Mesothelial cell of epicardium (in vitro differentiated cells): ENCODE data around the gene NACA. TPM values are rescaled to one million over a fixed set of nuclear protein-coding genes. Genes with fewer than 3 reads are reported as not detected.

Experiments used
- DNase-seq, 2 experiments: peaks; one replicate each; pipeline ENCODE4 v3.0.0; 2021; ENCODE audit warnings: low spot score in 2 of 2; ENCODE audit not compliant: unreplicated experiment in 2 of 2
- H3K27ac Mint-ChIP-seq: 2 replicates; pipeline ENCODE4 v1.8.0; 2021; ENCODE audit warnings: mixed read lengths
- H3K27me3 Mint-ChIP-seq: 2 replicates; pipeline ENCODE4 v1.8.0; 2021; ENCODE audit warnings: low read depth, mixed read lengths
- H3K36me3 Mint-ChIP-seq: 2 replicates; pipeline ENCODE4 v1.8.0; 2021; ENCODE audit warnings: mixed read lengths
- H3K4me1 Mint-ChIP-seq: 2 replicates; pipeline ENCODE4 v1.8.0; 2021; ENCODE audit warnings: mixed read lengths
- H3K4me3 Mint-ChIP-seq: 2 replicates; pipeline ENCODE4 v1.8.0; 2021; ENCODE audit warnings: mild to moderate bottlenecking, moderate library complexity, mixed read lengths
- H3K9me3 Mint-ChIP-seq: 2 replicates; pipeline ENCODE4 v1.8.0; 2021; ENCODE audit warnings: mixed read lengths
- total RNA-seq: library from RNA; stranded (reverse); gene quantifications from 3 replicates; pipeline ENCODE4 v1.2.1, GENCODE V29; 2021
- TF ChIP-seq, protein P1 (sequence below): fragments of 200-600 bp; sonication (generic); IDR thresholded peaks from one replicate; pipeline ENCODE4 v1.5.0; 2021; ENCODE audit warnings: antibody characterized with exemption; ENCODE audit not compliant: unreplicated experiment

NACA gene
- total RNA-seq, 1 donor from 2014 or later: 919 TPM

DNA sequence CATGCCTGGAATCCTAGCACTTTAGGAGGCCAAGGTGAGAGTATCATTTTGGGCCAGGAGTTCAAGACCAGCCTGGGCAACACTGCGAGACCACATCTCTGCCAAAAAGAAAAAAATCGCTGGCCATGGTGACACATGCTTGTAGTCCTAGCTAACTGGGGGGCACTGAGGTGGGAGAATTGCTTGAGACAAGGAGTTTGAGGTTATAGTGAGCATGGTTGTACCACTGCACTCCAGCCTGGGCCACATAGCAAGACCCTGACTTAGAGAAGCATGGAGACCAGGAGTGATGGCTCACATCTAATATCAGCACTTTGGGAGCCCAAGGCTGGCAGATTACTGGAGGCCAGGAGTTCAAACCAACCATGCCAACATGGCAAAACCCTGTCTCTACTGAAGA is 46.2 kb downstream of the NACA start:
- Mint-ChIP-seq H3K36me3 (peaks cover 8% of the 10 kb centered on the region), H3K27me3 (no peaks in the 10 kb centered on the region), H3K9me3 (no peaks in the 10 kb centered on the region), H3K27ac (peak overlapping the region; percentile 30), H3K4me3 (no peak overlapping the region), H3K4me1 (peaks cover 3% of the 10 kb centered on the region)
- TF ChIP-seq, protein P1, sequence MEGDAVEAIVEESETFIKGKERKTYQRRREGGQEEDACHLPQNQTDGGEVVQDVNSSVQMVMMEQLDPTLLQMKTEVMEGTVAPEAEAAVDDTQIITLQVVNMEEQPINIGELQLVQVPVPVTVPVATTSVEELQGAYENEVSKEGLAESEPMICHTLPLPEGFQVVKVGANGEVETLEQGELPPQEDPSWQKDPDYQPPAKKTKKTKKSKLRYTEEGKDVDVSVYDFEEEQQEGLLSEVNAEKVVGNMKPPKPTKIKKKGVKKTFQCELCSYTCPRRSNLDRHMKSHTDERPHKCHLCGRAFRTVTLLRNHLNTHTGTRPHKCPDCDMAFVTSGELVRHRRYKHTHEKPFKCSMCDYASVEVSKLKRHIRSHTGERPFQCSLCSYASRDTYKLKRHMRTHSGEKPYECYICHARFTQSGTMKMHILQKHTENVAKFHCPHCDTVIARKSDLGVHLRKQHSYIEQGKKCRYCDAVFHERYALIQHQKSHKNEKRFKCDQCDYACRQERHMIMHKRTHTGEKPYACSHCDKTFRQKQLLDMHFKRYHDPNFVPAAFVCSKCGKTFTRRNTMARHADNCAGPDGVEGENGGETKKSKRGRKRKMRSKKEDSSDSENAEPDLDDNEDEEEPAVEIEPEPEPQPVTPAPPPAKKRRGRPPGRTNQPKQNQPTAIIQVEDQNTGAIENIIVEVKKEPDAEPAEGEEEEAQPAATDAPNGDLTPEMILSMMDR: no peak
- DNase-seq: no peak

DNA sequence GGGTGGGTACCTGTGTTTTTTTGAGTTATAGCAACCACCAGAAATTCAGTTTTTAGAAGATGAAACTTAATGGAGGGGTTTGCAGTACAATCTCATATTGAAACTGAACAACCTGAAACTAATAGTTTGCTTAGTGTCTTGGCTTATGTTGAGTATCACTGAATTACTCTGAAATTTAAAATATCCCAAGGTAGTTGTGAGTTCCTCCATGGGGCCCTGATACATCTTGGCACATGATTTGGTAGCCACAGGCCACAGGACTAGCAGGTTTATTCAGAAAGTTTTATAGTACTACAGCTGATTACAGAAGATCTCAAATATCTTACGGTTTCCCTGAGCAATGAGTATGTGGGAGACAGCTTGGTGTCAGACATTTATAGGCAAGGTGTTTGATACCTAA is 47.4 kb downstream of the NACA start:
- Mint-ChIP-seq H3K36me3 (peaks cover 13% of the 10 kb centered on the region), H3K4me1 (peaks cover 5% of the 10 kb centered on the region), H3K27ac (peak overlapping the region; percentile 85), H3K4me3 (no peak overlapping the region), H3K27me3 (no peaks in the 10 kb centered on the region), H3K9me3 (no peaks in the 10 kb centered on the region)
- no peak for DNase-seq
- TF ChIP-seq, protein P1: no peak

DNA sequence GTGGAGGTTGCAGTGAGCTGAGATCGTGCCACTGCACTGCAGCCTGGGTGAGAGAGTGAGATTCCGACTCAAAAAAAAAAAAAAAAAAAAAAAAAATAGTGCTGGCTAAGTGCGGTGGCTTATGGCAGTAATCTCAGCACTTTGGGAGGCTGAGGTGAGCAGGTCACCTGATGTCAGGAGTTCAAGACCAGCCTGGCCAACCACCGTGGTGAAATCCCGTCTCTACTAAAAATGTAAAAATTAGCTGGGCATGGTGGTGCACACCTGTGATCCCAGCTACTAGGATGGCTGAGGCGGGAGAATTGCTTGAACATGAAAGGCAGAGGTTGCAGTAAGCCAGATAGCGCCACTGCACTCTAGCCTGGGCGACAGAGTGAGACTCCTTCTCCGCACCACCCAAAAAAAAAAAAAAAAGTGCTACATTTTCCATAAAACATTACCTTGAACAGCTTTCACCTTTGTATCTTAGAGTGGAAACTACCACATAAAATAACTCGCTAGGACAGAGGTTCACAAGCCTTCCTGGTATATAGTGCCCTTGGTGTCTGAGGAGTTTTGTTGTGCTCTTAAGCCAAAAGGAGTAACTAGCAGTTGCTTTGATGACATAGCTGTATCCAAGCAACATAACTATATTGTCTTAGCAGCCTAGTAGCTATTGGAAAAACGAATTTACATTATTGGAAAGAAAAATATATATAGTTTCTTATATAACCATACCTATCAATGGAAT is 48.1 kb downstream of the NACA start:
- Mint-ChIP-seq H3K4me3 (no peak overlapping the region), H3K27me3 (no peaks in the 10 kb centered on the region), H3K27ac (no peak overlapping the region), H3K4me1 (peaks cover 4% of the 10 kb centered on the region), H3K9me3 (no peaks in the 10 kb centered on the region), H3K36me3 (peaks cover 14% of the 10 kb centered on the region)
- DNase-seq: no peak
- TF ChIP-seq, protein P1: no peak

DNA sequence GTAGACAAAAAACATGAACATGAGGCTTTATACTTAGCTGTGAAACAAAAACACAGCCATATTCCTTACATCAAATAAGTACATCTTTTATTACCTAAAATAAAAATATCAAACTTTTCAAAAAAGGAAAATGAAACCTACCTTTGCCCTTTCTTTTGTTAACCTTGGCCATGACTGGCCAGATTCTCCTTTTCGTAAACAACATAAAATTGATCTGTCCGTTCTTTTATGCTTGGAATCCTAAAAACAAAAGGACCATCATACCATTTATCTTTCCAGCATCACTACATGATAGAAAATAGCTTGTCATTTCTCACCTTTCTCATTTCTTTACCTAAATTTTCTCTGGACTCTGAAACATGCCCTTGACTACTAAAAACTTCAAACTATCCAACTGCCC is 53.5 kb downstream of the NACA start:
- H3K4me3 Mint-ChIP-seq: no peak overlapping the region
- no peaks in the 10 kb centered on the region for H3K27me3 Mint-ChIP-seq
- no peaks in the 10 kb centered on the region for H3K9me3 Mint-ChIP-seq
- TF ChIP-seq, protein P1: no peak
- peaks cover 32% of the 10 kb centered on the region for H3K36me3 Mint-ChIP-seq
- H3K4me1 Mint-ChIP-seq: peaks cover 3% of the 10 kb centered on the region
- no peak overlapping the region for H3K27ac Mint-ChIP-seq
- DNase-seq: no peak

DNA sequence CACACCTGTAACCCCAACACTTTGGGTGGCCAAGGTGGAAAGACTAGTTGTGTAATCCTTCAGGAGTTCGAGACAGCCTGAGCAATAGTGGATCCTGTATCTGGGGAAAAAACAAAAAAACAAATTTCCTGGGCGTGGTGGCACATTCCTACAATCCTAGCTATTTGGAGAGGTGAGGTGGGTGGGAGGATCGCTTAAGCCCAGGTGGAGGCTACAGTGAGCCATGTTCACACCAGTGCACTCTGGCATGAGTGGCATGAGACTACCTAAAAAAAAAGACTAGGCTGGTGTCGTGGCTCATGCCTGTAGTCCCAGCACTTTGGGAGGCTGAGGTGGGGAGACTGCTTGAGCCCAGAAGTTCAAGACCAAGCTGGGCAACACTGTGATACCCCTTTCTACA is 54.3 kb downstream of the NACA start:
- no peaks in the 10 kb centered on the region for H3K9me3 Mint-ChIP-seq
- H3K4me1 Mint-ChIP-seq: peaks cover 3% of the 10 kb centered on the region
- no peak for DNase-seq
- H3K27me3 Mint-ChIP-seq: no peaks in the 10 kb centered on the region
- H3K27ac Mint-ChIP-seq: no peak overlapping the region
- H3K36me3 Mint-ChIP-seq: peaks cover 37% of the 10 kb centered on the region
- TF ChIP-seq, protein P1: no peak
- no peak overlapping the region for H3K4me3 Mint-ChIP-seq

DNA sequence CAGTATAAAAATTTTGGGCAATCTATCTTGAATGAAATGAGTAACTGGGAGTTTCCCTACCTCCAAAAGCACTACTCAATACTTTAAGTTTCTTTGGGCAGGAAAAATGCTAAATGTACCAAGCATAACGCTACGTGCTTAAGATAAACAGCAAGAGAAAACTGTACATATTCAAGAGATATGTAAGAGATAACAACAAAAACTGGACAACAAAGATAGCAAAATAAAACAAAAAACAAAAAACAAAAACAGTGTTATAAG is 57.0 kb downstream of the NACA start:
- TF ChIP-seq, protein P1: no peak
- Mint-ChIP-seq H3K36me3 (peaks cover 44% of the 10 kb centered on the region), H3K27me3 (no peaks in the 10 kb centered on the region), H3K4me1 (peaks cover 9% of the 10 kb centered on the region), H3K9me3 (no peaks in the 10 kb centered on the region), H3K27ac (peak overlapping the region; percentile 28), H3K4me3 (no peak overlapping the region)
- DNase-seq: no peak
